PC-9 (cell line): ENCODE results near the gene PDE10A. TPM values are rescaled to one million over a fixed set of nuclear protein-coding genes. Genes with fewer than 3 reads are reported as not detected.

Experiments
- BruUV-seq: library from RNA; stranded (reverse); fragments of 400-500 nt; replicated peaks from 2 replicates; lab custom pipeline; 2021; lab: Mats Ljungman, UMichigan
- CTCF ChIA-PET: fragments of 300-600 bp; sonication (Branson Sonifier 250); formaldehyde crosslinking; loops from one replicate; lab custom pipeline; 2022; ENCODE audit warnings: antibody characterized with exemption; lab: Charles Lee
- POLR2A ChIA-PET: fragments of 300-600 bp; sonication (Branson Sonifier 250); formaldehyde crosslinking; loops from one replicate; lab custom pipeline; 2022; ENCODE audit warnings: antibody characterized with exemption; ENCODE audit not compliant: unreplicated experiment; lab: Charles Lee
- DNase-seq, 2 experiments: peaks; one replicate each; pipeline versions ENCODE4 v3.0.0 to v3.0.0-alpha.2; 2015 to 2022; ENCODE audit warnings: mixed read lengths in 1 of 2
- H2AFZ ChIP-seq: fragments of 200-600 bp; sonication (generic); 2 replicates; pipeline ENCODE4 v1.8.1; 2017; ENCODE audit warnings: antibody characterized with exemption
- H3F3A ChIP-seq: fragments of 200-600 bp; sonication (generic); 2 replicates; pipeline ENCODE4 v1.8.1; 2017; ENCODE audit warnings: antibody characterized with exemption, mild to moderate bottlenecking, low read depth; ENCODE audit not compliant: insufficient read depth
- H3K27ac ChIP-seq: fragments of 200-600 bp; sonication (generic); 2 replicates; pipeline ENCODE4 v1.6.1; 2016; ENCODE audit warnings: mixed run types
- H3K27me3 ChIP-seq: fragments of 200-600 bp; sonication (generic); 2 replicates; pipeline ENCODE4 v1.6.1; 2016; ENCODE audit warnings: low read depth, mixed run types; ENCODE audit not compliant: insufficient read depth
- H3K36me3 ChIP-seq: fragments of 200-600 bp; sonication (generic); 2 replicates; pipeline ENCODE4 v1.6.1; 2016; ENCODE audit warnings: low read depth, mixed run types
- H3K4me1 ChIP-seq: fragments of 200-600 bp; sonication (generic); replicated peaks from 2 replicates; pipeline ENCODE4 v1.6.1; 2016; ENCODE audit warnings: mixed run types; ENCODE audit not compliant: insufficient read depth
- H3K4me2 ChIP-seq: fragments of 200-600 bp; sonication (generic); 2 replicates; pipeline ENCODE4 v1.6.1; 2017; ENCODE audit warnings: mixed run types
- H3K4me3 ChIP-seq: fragments of 200-600 bp; sonication (generic); 2 replicates; pipeline ENCODE4 v1.6.1; 2016; ENCODE audit warnings: mixed run types
- H3K79me2 ChIP-seq: fragments of 200-600 bp; sonication (generic); 2 replicates; pipeline ENCODE4 v1.6.1; 2017; ENCODE audit warnings: low read depth, mixed run types
- H3K9me2 ChIP-seq: fragments of 200-600 bp; sonication (generic); 2 replicates; pipeline ENCODE4 v1.8.1; 2017; ENCODE audit warnings: mild to moderate bottlenecking; ENCODE audit not compliant: insufficient read depth
- H3K9me3 ChIP-seq: fragments of 200-600 bp; sonication (generic); 2 replicates; pipeline ENCODE4 v1.8.1; 2016; ENCODE audit warnings: low read depth; ENCODE audit not compliant: insufficient read depth
- H4K20me1 ChIP-seq: fragments of 200-600 bp; sonication (generic); 2 replicates; pipeline ENCODE4 v1.8.1; 2017; ENCODE audit not compliant: insufficient read depth
- CTCF ChIP-seq: fragments of 200-600 bp; sonication (generic); conservative IDR thresholded peaks from 2 replicates; pipeline ENCODE4 v1.6.1; 2017; ENCODE audit warnings: mixed run types, antibody characterized with exemption, mild to moderate bottlenecking, moderate library complexity
- EZH2 ChIP-seq: fragments of 200-600 bp; sonication (generic); IDR thresholded peaks from 2 replicates; pipeline ENCODE4 v1.8.0; 2017; ENCODE audit warnings: antibody characterized with exemption, low read depth
- intact Hi-C: fragments of 100-400 bp; cut with micrococcal nuclease; formaldehyde crosslinking; loops from one replicate; pipeline ENCODE4 v1.10.0; 2022; ENCODE audit not compliant: unreplicated experiment
- total RNA-seq: library from RNA; stranded (reverse); gene quantifications from 2 replicates; pipeline ENCODE4 v1.2.3, GENCODE V29; 2021

PDE10A gene
- total RNA-seq, 1 experiment from 2014 or later, result not detected

GRCh38 chr6:165543781-165544180 lies 119.3 kb downstream of the PDE10A start:
- Histone ChIP-seq H3F3A (no peaks in the 10 kb centered on the region), H4K20me1 (no peaks in the 10 kb centered on the region), H3K4me3 (no peak overlapping the region), H3K27ac (no peak overlapping the region), H3K4me1 (no peaks in the 10 kb centered on the region), H3K27me3 (no peaks in the 10 kb centered on the region), H3K79me2 (no peaks in the 10 kb centered on the region), H3K9me3 (no peaks in the 10 kb centered on the region), H3K36me3 (no peaks in the 10 kb centered on the region), H3K4me2 (no peak overlapping the region), H2AFZ (no peak overlapping the region), H3K9me2 (no peaks in the 10 kb centered on the region)
- ChIA-PET CTCF (no interaction called here), POLR2A (no interaction called here)
- intact Hi-C loops, result no loop called here
- no TSS peak for BruUV-seq
- no peak for TF ChIP-seq CTCF
- TF ChIP-seq EZH2, result no peak
- no peak for DNase-seq

DNA sequence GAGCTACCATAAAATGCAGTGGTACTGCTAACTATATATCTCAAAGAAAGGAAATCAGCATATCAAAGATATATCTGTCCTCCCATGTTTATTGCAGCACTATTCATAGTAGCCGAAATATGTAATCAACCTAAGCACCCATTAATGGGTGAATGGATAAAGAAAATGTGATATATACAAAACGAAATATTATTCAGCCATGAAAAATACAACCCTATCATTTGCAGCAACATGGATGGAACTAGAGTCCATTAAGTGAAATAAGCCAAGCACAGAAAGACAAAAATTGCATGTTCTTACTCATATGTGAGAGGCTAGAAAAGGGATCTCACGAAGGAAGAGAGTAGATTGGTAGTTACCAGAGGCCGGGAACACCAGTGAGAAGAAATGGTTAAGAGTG lies 126.1 kb downstream of the PDE10A start:
- Histone ChIP-seq H4K20me1 (no peaks in the 10 kb centered on the region), H3K36me3 (no peaks in the 10 kb centered on the region), H3K9me3 (no peaks in the 10 kb centered on the region), H3K4me3 (no peak overlapping the region), H3K27ac (no peak overlapping the region), H3K79me2 (no peaks in the 10 kb centered on the region), H3K4me1 (no peaks in the 10 kb centered on the region), H3K4me2 (no peak overlapping the region), H2AFZ (no peak overlapping the region), H3F3A (no peaks in the 10 kb centered on the region), H3K9me2 (no peaks in the 10 kb centered on the region), H3K27me3 (no peaks in the 10 kb centered on the region)
- ChIA-PET POLR2A (no interaction called here), CTCF (no interaction called here)
- BruUV-seq, result no TSS peak
- TF ChIP-seq EZH2, result no peak
- intact Hi-C loops, result no loop called here
- DNase-seq, result no peak

- Histone ChIP-seq H3K4me1 (peaks cover 14% of the 10 kb centered on the region), H3K4me2 (no peak overlapping the region), H3K9me2 (no peaks in the 10 kb centered on the region), H3K9me3 (no peaks in the 10 kb centered on the region), H3K79me2 (no peaks in the 10 kb centered on the region), H3F3A (no peaks in the 10 kb centered on the region), H3K4me3 (no peak overlapping the region), H4K20me1 (no peaks in the 10 kb centered on the region), H3K27ac (no peak overlapping the region), H3K36me3 (no peaks in the 10 kb centered on the region), H3K27me3 (no peaks in the 10 kb centered on the region), H2AFZ (no peak overlapping the region)
- no peak for DNase-seq
- no TSS peak for BruUV-seq
- ChIA-PET POLR2A (no interaction called here), CTCF (no interaction called here)
- TF ChIP-seq CTCF, result no peak
- TF ChIP-seq EZH2, result no peak
- intact Hi-C loops, result no loop called here
These were observed 143.7 kb downstream of the PDE10A start for GRCh38 chr6:165519316-165519715.

GRCh38 chr6:165515963-165516624 lies 146.9 kb downstream of the PDE10A start:
- DNase-seq, result peak in 1 of 2 experiments; percentile 42
- no peak for TF ChIP-seq CTCF
- no peak for TF ChIP-seq EZH2
- H4K20me1 ChIP-seq, result no peaks in the 10 kb centered on the region
- no peaks in the 10 kb centered on the region for H3K9me3 ChIP-seq
- POLR2A ChIA-PET, result no interaction called here
- CTCF ChIA-PET, result no interaction called here
- H3K4me3 ChIP-seq, result no peak overlapping the region
- no peak overlapping the region for H2AFZ ChIP-seq
- H3K79me2 ChIP-seq, result no peaks in the 10 kb centered on the region
- no peaks in the 10 kb centered on the region for H3K36me3 ChIP-seq
- intact Hi-C loops, result no loop called here
- no peak overlapping the region; the same call in 1 of the 2 replicates for H3K27ac ChIP-seq
- BruUV-seq, result no TSS peak
- H3K9me2 ChIP-seq, result no peaks in the 10 kb centered on the region
- H3K4me2 ChIP-seq, result peak overlapping the region; percentile 39
- no peaks in the 10 kb centered on the region for H3F3A ChIP-seq
- H3K4me1 ChIP-seq, result peaks cover 14% of the 10 kb centered on the region
- H3K27me3 ChIP-seq, result no peaks in the 10 kb centered on the region
